ENCODE data around the gene GSTM2. TPM values are rescaled to one million over a fixed set of nuclear protein-coding genes. Genes with fewer than 3 reads are reported as not detected.
A peak's percentile ranks its signal among the peaks of the same experiment; 100 is the strongest.
"Not testable (repeated sequence)": the region's sequence is repeated elsewhere in the genome, so short reads cannot be mapped to it uniquely, and the experiment has no call there.

The GSTM2 gene
- total and polyA plus RNA-seq, 10 donors = 26.2 to 100 (median 52.3) TPM

- intact Hi-C loops (cut with DNase I; ENCODE audit: low total_unique reads) = no loop called here
- Histone ChIP-seq H3K4me3 (peak within 1 kb of the TSS in 4 of 8 donors; percentile 39 to 76 (median 54)), H3K4me1 (peaks cover 0 to 4% (median 0%) of the 10 kb centered on the region in 6 donors), H3K36me3 (peaks cover 0 to 4% (median 0%) of the 10 kb centered on the region in 6 donors), H3K9me3 (peaks cover 0 to 7% (median 0%) of the 10 kb centered on the region in 8 donors), H3K27me3 (replicated peaks in 1 of 7) (no peaks in the 10 kb centered on the region), H3K27ac (peak within 1 kb of the TSS in 4 of 8 donors; percentile 60 to 88 (median 82))
- TF ChIP-seq POLR2A (IDR thresholded peaks at IDR 0.05) (no peak), POLR2AphosphoS5 (IDR thresholded peaks at IDR 0.05) (peak in 1 of 3 donors; percentile 69), CTCF (IDR thresholded peaks at IDR 0.05 in 8 of 11, conservative IDR thresholded peaks at IDR 0.05 in 3 of 11) (peak in 3 of 11 experiments; percentile 42 to 52 (median 50))
- peak; percentile 93 for DNase-seq
- 1% methylated on average over 29 to 46 of the region's 46 CpGs; no CpG with 5 or more reads in 3 of the 5 donors for WGBS, 5 donors
Observed at GRCh38 chr1:109687641-109688499, 20.0 kb downstream of the GSTM2 start, which contains the start of gene GSTM1. GSTM1 (plus strand) TSS chr1:109687817; CDS start chr1:109687874, 57 bp downstream.

- Histone ChIP-seq H3K36me3 (peaks cover 0 to 10% (median 0%) of the 10 kb centered on the region in 6 donors), H3K9me3 (peaks cover 0 to under 1% (median 0%) of the 10 kb centered on the region in 8 donors), H3K27me3 (replicated peaks in 1 of 7) (no peaks in the 10 kb centered on the region), H3K4me1 (peaks cover 0 to 4% (median 0%) of the 10 kb centered on the region in 6 donors), H3K27ac (no peak overlapping the region), H3K4me3 (no peak overlapping the region)
- WGBS, 5 donors = 79 to 84% methylated on average over 6 of the region's 6 CpGs; no CpG with 5 or more reads in 3 of the 5 donors
- DNase-seq = no peak
- TF ChIP-seq CTCF (IDR thresholded peaks at IDR 0.05 in 8 of 11, conservative IDR thresholded peaks at IDR 0.05 in 3 of 11) (no peak), POLR2A (IDR thresholded peaks at IDR 0.05) (no peak), POLR2AphosphoS5 (IDR thresholded peaks at IDR 0.05) (no peak)
- intact Hi-C loops (cut with DNase I; ENCODE audit: low total_unique reads) = no loop called here
Observed at GRCh38 chr1:109689844-109690405, 22.1 kb downstream of the GSTM2 start.

- TF ChIP-seq POLR2AphosphoS5 (IDR thresholded peaks at IDR 0.05) (peak in 1 of 3 donors; percentile 78), POLR2A (IDR thresholded peaks at IDR 0.05) (no peak), CTCF (IDR thresholded peaks at IDR 0.05 in 8 of 11, conservative IDR thresholded peaks at IDR 0.05 in 3 of 11) (no peak)
- Histone ChIP-seq H3K9me3 (no peaks in the 10 kb centered on the region), H3K4me3 (no peak overlapping the region), H3K36me3 (peaks cover 0 to 17% (median 0%) of the 10 kb centered on the region in 6 donors), H3K27me3 (replicated peaks in 1 of 7) (no peaks in the 10 kb centered on the region), H3K4me1 (peaks cover 0 to 4% (median 0%) of the 10 kb centered on the region in 6 donors), H3K27ac (peak overlapping the region in 3 of 8 donors; percentile 43 to 68 (median 44))
- WGBS, 5 donors = 70 to 78% methylated on average over 5 to 6 of the region's 6 CpGs; no CpG with 5 or more reads in 3 of the 5 donors
- DNase-seq = no peak
- intact Hi-C loops (cut with DNase I; ENCODE audit: low total_unique reads) = no loop called here
Observed at GRCh38 chr1:109691759-109692158, 23.9 kb downstream of the GSTM2 start.

GRCh38 chr1:109694400-109694799 lies 26.5 kb downstream of the GSTM2 start:
- H3K4me1 ChIP-seq; H3K4me3 ChIP-seq; H3K9me3 ChIP-seq; H3K27ac ChIP-seq; intact Hi-C loops (cut with DNase I; ENCODE audit: low total_unique reads); H3K27me3 ChIP-seq (replicated peaks in 1 of 7); DNase-seq: not testable (repeated sequence)
- 86 to 91% methylated on average over 5 of the region's 5 CpGs; no CpG with 5 or more reads in 3 of the 5 donors for WGBS, 5 donors
- peaks cover 0 to 17% (median 0%) of the 10 kb centered on the region in 6 donors for H3K36me3 ChIP-seq

GRCh38 chr1:109695138-109695537 lies 27.3 kb downstream of the GSTM2 start:
- H3K27me3 ChIP-seq (replicated peaks in 1 of 7); H3K9me3 ChIP-seq: not testable (repeated sequence)
- WGBS, 5 donors = 93 to 95% methylated on average over 3 of the region's 3 CpGs; no CpG with 5 or more reads in 3 of the 5 donors

More at GRCh38 chr1:109695138-109695537, 27.3 kb downstream of the GSTM2 start:
- DNase-seq; H3K4me3 ChIP-seq; intact Hi-C loops (cut with DNase I; ENCODE audit: low total_unique reads); H3K4me1 ChIP-seq; H3K27ac ChIP-seq: not testable (repeated sequence)
- peaks cover 0 to 17% (median 0%) of the 10 kb centered on the region in 6 donors for H3K36me3 ChIP-seq

Data from spleen (tissue), 11 donors.